ENCODE results near the gene CPED1. TPM values are rescaled to one million over a fixed set of nuclear protein-coding genes. Genes with fewer than 3 reads are reported as not detected.

CPED1 gene
- total RNA-seq, 4 donors from 2014 or later, result 4.4 to 20.2 (median 14.0) TPM

GRCh38 chr7:121107923-121108498, 119.5 kb downstream of the CPED1 start:
- no peaks in the 10 kb centered on the region for H3K4me1 ChIP-seq
- WGBS, 2 donors (ENCODE audit: low coverage in 1 of 2), result 29 to 30% methylated on average over 1 of the region's 1 CpG
- in situ Hi-C loops (cut with MboI; ENCODE audit: low pct_ligation_motif_present in 1 of 4, low pct_unique_long_range_greater_than_20kb in 1 of 4, low sequenced_read_pairs in 3 of 4), result loop anchor here in 2 of 4 donors (25.0 kb wide), 1 partner anchor 296 kb away; no protein-coding TSS in a partner anchor
- H3K9me3 ChIP-seq, result no peaks in the 10 kb centered on the region
- H3K36me3 ChIP-seq, result no peaks in the 10 kb centered on the region
- TF ChIP-seq CTCF (IDR thresholded peaks at IDR 0.05) (peak; percentile 66 to 83 (median 74)), POLR2AphosphoS5 (IDR thresholded peaks at IDR 0.05) (no peak)
- intact Hi-C loops (cut with DNase I; ENCODE audit: low total_unique reads), result no loop called here
- H3K4me3 ChIP-seq, result no peak overlapping the region
- no peak for DNase-seq
- no peaks in the 10 kb centered on the region for H3K27me3 ChIP-seq
- no peak overlapping the region for H3K27ac ChIP-seq

GRCh38 chr7:121109145-121109544, 120.6 kb downstream of the CPED1 start:
- Histone ChIP-seq H3K4me1 (no peaks in the 10 kb centered on the region), H3K4me3 (no peak overlapping the region), H3K36me3 (no peaks in the 10 kb centered on the region), H3K27ac (no peak overlapping the region), H3K27me3 (no peaks in the 10 kb centered on the region), H3K9me3 (no peaks in the 10 kb centered on the region)
- in situ Hi-C loops (cut with MboI; ENCODE audit: low pct_ligation_motif_present in 1 of 4, low pct_unique_long_range_greater_than_20kb in 1 of 4, low sequenced_read_pairs in 3 of 4), result loop anchor here in 2 of 4 donors (25.0 kb wide), 1 partner anchor 297 kb away; no protein-coding TSS in a partner anchor
- no peak for DNase-seq
- 83 to 88% methylated on average over 6 of the region's 6 CpGs for WGBS, 2 donors (ENCODE audit: low coverage in 1 of 2)
- no peak for TF ChIP-seq POLR2AphosphoS5 (IDR thresholded peaks at IDR 0.05)
- no peak for TF ChIP-seq EP300 (IDR thresholded peaks at IDR 0.05; ENCODE audit: low read depth)
- TF ChIP-seq POLR2A (IDR thresholded peaks at IDR 0.05), result no peak
- no peak for TF ChIP-seq CTCF (IDR thresholded peaks at IDR 0.05)
- intact Hi-C loops (cut with DNase I; ENCODE audit: low total_unique reads), result no loop called here

- no peak for DNase-seq
- in situ Hi-C loops (cut with MboI; ENCODE audit: low pct_ligation_motif_present in 1 of 4, low pct_unique_long_range_greater_than_20kb in 1 of 4, low sequenced_read_pairs in 3 of 4) (loop anchor here in 2 of 4 donors (25.0 kb wide), 1 partner anchor 301 kb away; no protein-coding TSS in a partner anchor), intact Hi-C loops (cut with DNase I; ENCODE audit: low total_unique reads) (no loop called here)
- H3K36me3 ChIP-seq, result no peaks in the 10 kb centered on the region
- no peak overlapping the region for H3K4me3 ChIP-seq
- no peaks in the 10 kb centered on the region for H3K27me3 ChIP-seq
- no peak overlapping the region for H3K27ac ChIP-seq
- no peaks in the 10 kb centered on the region for H3K9me3 ChIP-seq
- H3K4me1 ChIP-seq, result no peaks in the 10 kb centered on the region
- TF ChIP-seq POLR2AphosphoS5 (IDR thresholded peaks at IDR 0.05) (no peak), CTCF (IDR thresholded peaks at IDR 0.05) (no peak), EP300 (IDR thresholded peaks at IDR 0.05; ENCODE audit: low read depth) (no peak), POLR2A (IDR thresholded peaks at IDR 0.05) (no peak)
These were observed 124.8 kb downstream of the CPED1 start for GRCh38 chr7:121113288-121113687.

- TF ChIP-seq EP300 (IDR thresholded peaks at IDR 0.05; ENCODE audit: low read depth) (no peak), POLR2A (IDR thresholded peaks at IDR 0.05) (no peak), CTCF (IDR thresholded peaks at IDR 0.05) (no peak), POLR2AphosphoS5 (IDR thresholded peaks at IDR 0.05) (no peak)
- intact Hi-C loops (cut with DNase I; ENCODE audit: low total_unique reads) (no loop called here), in situ Hi-C loops (cut with MboI; ENCODE audit: low pct_ligation_motif_present in 1 of 4, low pct_unique_long_range_greater_than_20kb in 1 of 4, low sequenced_read_pairs in 3 of 4) (loop anchor here in 2 of 4 donors (25.0 kb wide), 1 partner anchor 304 kb away; no protein-coding TSS in a partner anchor)
- Histone ChIP-seq H3K9me3 (no peaks in the 10 kb centered on the region), H3K27me3 (no peaks in the 10 kb centered on the region), H3K36me3 (no peaks in the 10 kb centered on the region), H3K4me1 (no peaks in the 10 kb centered on the region), H3K27ac (no peak overlapping the region), H3K4me3 (no peak overlapping the region)
- 67 to 86% methylated on average over 1 of the region's 1 CpG for WGBS, 2 donors (ENCODE audit: low coverage in 1 of 2)
- DNase-seq, result no peak
These were observed 127.9 kb downstream of the CPED1 start for GRCh38 chr7:121116396-121116795.

All from transverse colon (tissue), 4 donors.